ENCODE results near the gene S100A9.

- TF ChIP-seq CTCF (IDR thresholded peaks at IDR 0.05) (no peak), ZFX (IDR thresholded peaks at IDR 0.05; ENCODE audit: borderline replicate concordance) (no peak)
Observed at GRCh38 chr1:153387785-153388184, 30.1 kb downstream of the S100A9 start.
